OCI-LY3 (cell line): ENCODE measurements around the gene TRRAP.

ENCODE experiments used
- EZH2phosphoT487 ChIP-seq: fragments of 200-600 bp; shearing (Covaris generic); IDR thresholded peaks from 2 replicates; pipeline ENCODE4 v1.6.1; 2018; ENCODE audit warnings: antibody characterized with exemption, mixed run types, low read depth
- TF ChIP-seq, protein P1 (sequence below): fragments of 200-600, 300-600 bp; sonication (generic); IDR thresholded peaks from 2 replicates; pipeline ENCODE4 v1.5.1; 2014; ENCODE audit warnings: antibody characterized with exemption, low read length, low read depth

- TF ChIP-seq, protein P1, sequence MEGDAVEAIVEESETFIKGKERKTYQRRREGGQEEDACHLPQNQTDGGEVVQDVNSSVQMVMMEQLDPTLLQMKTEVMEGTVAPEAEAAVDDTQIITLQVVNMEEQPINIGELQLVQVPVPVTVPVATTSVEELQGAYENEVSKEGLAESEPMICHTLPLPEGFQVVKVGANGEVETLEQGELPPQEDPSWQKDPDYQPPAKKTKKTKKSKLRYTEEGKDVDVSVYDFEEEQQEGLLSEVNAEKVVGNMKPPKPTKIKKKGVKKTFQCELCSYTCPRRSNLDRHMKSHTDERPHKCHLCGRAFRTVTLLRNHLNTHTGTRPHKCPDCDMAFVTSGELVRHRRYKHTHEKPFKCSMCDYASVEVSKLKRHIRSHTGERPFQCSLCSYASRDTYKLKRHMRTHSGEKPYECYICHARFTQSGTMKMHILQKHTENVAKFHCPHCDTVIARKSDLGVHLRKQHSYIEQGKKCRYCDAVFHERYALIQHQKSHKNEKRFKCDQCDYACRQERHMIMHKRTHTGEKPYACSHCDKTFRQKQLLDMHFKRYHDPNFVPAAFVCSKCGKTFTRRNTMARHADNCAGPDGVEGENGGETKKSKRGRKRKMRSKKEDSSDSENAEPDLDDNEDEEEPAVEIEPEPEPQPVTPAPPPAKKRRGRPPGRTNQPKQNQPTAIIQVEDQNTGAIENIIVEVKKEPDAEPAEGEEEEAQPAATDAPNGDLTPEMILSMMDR, result no peak
- TF ChIP-seq EZH2phosphoT487, result no peak
Observed at GRCh38 chr7:98864731-98865453, 13.4 kb upstream of the TRRAP start.
